OCI-LY1 (cell line): Measurements from ENCODE around the gene CACNA2D4.

ENCODE experiments used
- H2AFZ ChIP-seq: fragments of 200-600 bp; sonication (generic), shearing (Covaris generic); 2 replicates; pipeline ENCODE4 v1.6.0; 2014; ENCODE audit warnings: antibody characterized with exemption, mild to moderate bottlenecking, low read length
- H3F3A ChIP-seq: fragments of 200-600 bp; sonication (generic), shearing (Covaris generic); 2 replicates; pipeline ENCODE4 v1.6.0; 2014; ENCODE audit warnings: mild to moderate bottlenecking, antibody characterized with exemption, low read length, moderate library complexity; ENCODE audit not compliant: insufficient read depth
- H3K27ac ChIP-seq: fragments of 200-600 bp; sonication (generic); 2 replicates; pipeline ENCODE4 v1.5.1; 2014; ENCODE audit warnings: low read length, mixed run types, mild to moderate bottlenecking, low read depth; ENCODE audit not compliant: poor library complexity, severe bottlenecking
- H3K27me3 ChIP-seq: fragments of 200-600 bp; sonication (generic); 2 replicates; pipeline ENCODE4 v1.6.0; 2014; ENCODE audit warnings: antibody characterized with exemption, mild to moderate bottlenecking, low read length, moderate library complexity; ENCODE audit not compliant: insufficient read depth
- H3K36me3 ChIP-seq: fragments of 200-600 bp; sonication (generic); 2 replicates; pipeline ENCODE4 v1.6.1; 2014; ENCODE audit warnings: mild to moderate bottlenecking, antibody characterized with exemption, low read length, moderate library complexity, mixed read lengths; ENCODE audit not compliant: insufficient read depth
- H3K4me1 ChIP-seq: fragments of 200-600 bp; sonication (generic); 2 replicates; pipeline ENCODE4 v1.5.1; 2014; ENCODE audit warnings: mild to moderate bottlenecking, low read length, moderate library complexity; ENCODE audit not compliant: insufficient read depth, severe bottlenecking
- H3K4me2 ChIP-seq: fragments of 200-600 bp; sonication (generic), shearing (Covaris generic); 2 replicates; pipeline ENCODE4 v1.6.1; 2014; ENCODE audit warnings: low read length
- H3K4me3 ChIP-seq: fragments of 200-600 bp; sonication (generic); 2 replicates; pipeline ENCODE4 v1.5.1; 2014; ENCODE audit warnings: low read length, low read depth, mild to moderate bottlenecking, mixed read lengths; ENCODE audit not compliant: poor library complexity, severe bottlenecking
- H3K79me2 ChIP-seq: fragments of 200-600 bp; shearing (Covaris generic); 2 replicates; pipeline ENCODE4 v1.6.1; 2016; ENCODE audit warnings: mixed run types, low read length, mixed read lengths; ENCODE audit not compliant: insufficient read depth
- H3K9ac ChIP-seq: fragments of 200-600 bp; sonication (generic), shearing (Covaris generic); 2 replicates; pipeline ENCODE4 v1.6.1; 2014; ENCODE audit warnings: mild to moderate bottlenecking, low read length, mixed read lengths
- H3K9me2 ChIP-seq: fragments of 200-600 bp; sonication (generic), shearing (Covaris generic); 2 replicates; pipeline ENCODE4 v1.6.1; 2014; ENCODE audit warnings: low read depth, mild to moderate bottlenecking, low read length, mixed read lengths
- H3K9me3 ChIP-seq: fragments of 200-600 bp; shearing (Covaris generic); 2 replicates; pipeline ENCODE4 v1.6.1; 2014; ENCODE audit warnings: low read length, mixed read lengths
- H4K20me1 ChIP-seq: fragments of 200-600 bp; sonication (generic), shearing (Covaris generic); 2 replicates; pipeline ENCODE4 v1.6.0; 2016; ENCODE audit warnings: mild to moderate bottlenecking, low read length; ENCODE audit not compliant: insufficient read depth
- CTCF ChIP-seq: fragments of 200-600 bp; sonication (generic), shearing (Covaris generic); IDR thresholded peaks from 2 replicates; pipeline ENCODE4 v1.5.1; 2017; ENCODE audit warnings: mild to moderate bottlenecking, antibody characterized with exemption, low read length, moderate library complexity, mixed read lengths
- EZH2 ChIP-seq: fragments of 200-600 bp; sonication (generic), shearing (Covaris generic); IDR thresholded peaks from 2 replicates; pipeline ENCODE4 v1.8.0; 2017; ENCODE audit warnings: borderline replicate concordance, mixed run types, mild to moderate bottlenecking, antibody characterized with exemption, low read length, moderate library complexity, mixed read lengths

The CACNA2D4 gene

GRCh38 chr12:1882405-1882804 is 36.0 kb downstream of the CACNA2D4 start:
- H3K79me2 ChIP-seq, result no peaks in the 10 kb centered on the region
- no peak overlapping the region for H3K4me3 ChIP-seq
- H3K27ac ChIP-seq, result no peak overlapping the region
- no peak overlapping the region for H2AFZ ChIP-seq
- no peak overlapping the region for H3K4me2 ChIP-seq
- H3K4me1 ChIP-seq, result no peaks in the 10 kb centered on the region
- H3K36me3 ChIP-seq, result no peaks in the 10 kb centered on the region
- no peaks in the 10 kb centered on the region for H3K9me3 ChIP-seq
- H3F3A ChIP-seq, result no peaks in the 10 kb centered on the region
- H3K9me2 ChIP-seq, result no peaks in the 10 kb centered on the region
- H3K27me3 ChIP-seq, result peaks cover 15% of the 10 kb centered on the region; the same call in 1 of the 2 replicates
- TF ChIP-seq CTCF, result no peak
- TF ChIP-seq EZH2, result no peak
- H4K20me1 ChIP-seq, result no peaks in the 10 kb centered on the region
- no peak overlapping the region for H3K9ac ChIP-seq

- H3K9me2 ChIP-seq, result no peaks in the 10 kb centered on the region
- no peaks in the 10 kb centered on the region for H3K36me3 ChIP-seq
- H3K27me3 ChIP-seq, result peaks cover 11% of the 10 kb centered on the region; the same call in 1 of the 2 replicates
- no peaks in the 10 kb centered on the region for H3K79me2 ChIP-seq
- H3K4me1 ChIP-seq, result no peaks in the 10 kb centered on the region
- TF ChIP-seq CTCF (no peak), EZH2 (no peak)
- no peak overlapping the region for H3K4me3 ChIP-seq
- H3F3A ChIP-seq, result no peaks in the 10 kb centered on the region
- no peak overlapping the region for H2AFZ ChIP-seq
- no peaks in the 10 kb centered on the region for H4K20me1 ChIP-seq
- no peak overlapping the region for H3K27ac ChIP-seq
- H3K9me3 ChIP-seq, result no peaks in the 10 kb centered on the region
- H3K9ac ChIP-seq, result no peak overlapping the region
- no peak overlapping the region for H3K4me2 ChIP-seq
These were observed 36.5 kb downstream of the CACNA2D4 start for GRCh38 chr12:1881936-1882335.

GRCh38 chr12:1881301-1881700 is 37.2 kb downstream of the CACNA2D4 start:
- Histone ChIP-seq H3K4me3 (no peak overlapping the region), H3K9me2 (no peaks in the 10 kb centered on the region), H3K27me3 (0 out of 2 replicates have a peak, but pooled peaks cover 9% of the 10 kb centered on the region), H3K27ac (no peak overlapping the region), H3K4me1 (no peaks in the 10 kb centered on the region), H2AFZ (no peak overlapping the region), H4K20me1 (no peaks in the 10 kb centered on the region), H3F3A (no peaks in the 10 kb centered on the region), H3K9ac (no peak overlapping the region), H3K79me2 (no peaks in the 10 kb centered on the region), H3K4me2 (no peak overlapping the region), H3K36me3 (no peaks in the 10 kb centered on the region), H3K9me3 (no peaks in the 10 kb centered on the region)
- TF ChIP-seq CTCF (no peak), EZH2 (no peak)
